Measurements from ENCODE around the gene HOXD12.
A peak's percentile ranks its signal among the peaks of the same experiment; 100 is the strongest.

Gene HOXD12
- total RNA-seq, result 0 reads per million in 2 donors

GRCh38 chr2:176099728-176100546 is at the start of gene HOXD12:
Gene HOXD12, plus strand, starts transcription at chr2:176099795. Its CDS starts 7 bp downstream, at chr2:176099802.
- no peak for DNase-seq

DNA sequence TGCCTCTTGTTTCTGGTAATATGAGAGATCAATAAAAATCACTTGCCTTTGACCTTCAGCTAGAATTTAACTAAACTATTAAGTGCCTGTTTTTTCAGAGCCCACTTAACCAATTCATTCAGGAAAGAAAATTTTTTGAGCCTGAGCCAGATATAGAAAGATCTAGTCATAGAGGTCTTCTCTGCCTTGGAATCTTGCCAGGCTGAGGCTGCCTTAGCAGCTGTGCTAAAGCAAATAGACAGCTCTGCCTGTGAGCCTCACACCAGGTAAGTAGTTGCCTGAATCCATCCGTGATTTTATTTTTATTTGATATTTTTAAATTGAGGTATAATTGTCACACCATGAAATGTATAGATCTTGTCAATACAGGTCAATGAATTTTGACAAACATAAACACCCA is 43.2 kb upstream of the HOXD12 start:
- DNase-seq, result no peak

- peak in 1 of 5 experiments; percentile 78 for DNase-seq
These were observed 35.6 kb upstream of the HOXD12 start for GRCh38 chr2:176063958-176064357.

DNA sequence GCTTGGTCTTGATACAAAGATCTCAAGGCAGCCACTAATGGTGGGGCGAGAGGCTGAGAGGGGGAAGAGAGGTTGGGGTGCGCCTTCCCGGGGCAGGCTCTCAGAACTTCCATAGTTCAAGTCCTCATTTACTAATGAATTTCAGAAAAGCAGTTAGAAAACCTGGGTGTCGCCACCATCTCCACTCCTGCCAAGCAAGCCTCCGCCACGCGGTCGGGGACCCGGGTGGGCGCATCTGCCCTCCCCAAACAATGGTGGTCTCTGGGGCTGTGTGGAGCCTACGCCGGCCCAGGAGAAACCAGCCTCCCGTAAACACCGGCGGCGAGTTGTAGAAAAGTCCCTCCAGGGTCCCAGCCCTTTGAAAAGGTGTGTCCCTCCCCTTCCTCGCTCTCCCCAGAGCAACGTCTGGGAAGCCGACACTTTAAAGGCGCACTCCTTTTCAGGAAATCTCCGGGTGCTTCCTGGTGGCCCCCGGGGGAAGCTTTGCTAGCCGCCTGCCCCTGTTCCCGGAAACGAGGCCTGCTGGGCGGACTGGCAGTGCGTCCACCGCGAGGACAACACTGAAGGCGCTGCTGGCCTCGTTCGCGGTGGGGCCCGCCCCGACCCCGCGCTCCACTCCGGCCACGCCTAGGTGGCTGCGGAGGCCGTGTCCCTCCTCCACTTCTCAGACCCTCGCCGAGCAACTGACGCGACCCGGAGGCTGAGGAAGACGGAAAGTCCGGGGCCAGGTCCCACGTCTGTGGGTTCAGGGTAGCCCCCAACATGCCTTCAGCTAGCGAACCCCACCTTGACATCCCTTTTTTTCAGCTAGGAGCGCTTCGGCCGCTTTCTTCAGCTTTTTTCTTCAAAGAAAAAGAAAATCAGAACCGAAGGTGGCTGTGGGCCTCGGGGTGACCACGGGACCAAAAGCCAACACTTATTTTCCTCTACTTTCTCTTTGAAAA is 32.7 kb upstream of the HOXD12 start:
- DNase-seq, result no peak

- DNase-seq, result no peak
These were observed 31.8 kb upstream of the HOXD12 start for GRCh38 chr2:176067589-176068418.

- DNase-seq, result no peak
These were observed 31.2 kb upstream of the HOXD12 start for GRCh38 chr2:176068419-176068832.

DNA sequence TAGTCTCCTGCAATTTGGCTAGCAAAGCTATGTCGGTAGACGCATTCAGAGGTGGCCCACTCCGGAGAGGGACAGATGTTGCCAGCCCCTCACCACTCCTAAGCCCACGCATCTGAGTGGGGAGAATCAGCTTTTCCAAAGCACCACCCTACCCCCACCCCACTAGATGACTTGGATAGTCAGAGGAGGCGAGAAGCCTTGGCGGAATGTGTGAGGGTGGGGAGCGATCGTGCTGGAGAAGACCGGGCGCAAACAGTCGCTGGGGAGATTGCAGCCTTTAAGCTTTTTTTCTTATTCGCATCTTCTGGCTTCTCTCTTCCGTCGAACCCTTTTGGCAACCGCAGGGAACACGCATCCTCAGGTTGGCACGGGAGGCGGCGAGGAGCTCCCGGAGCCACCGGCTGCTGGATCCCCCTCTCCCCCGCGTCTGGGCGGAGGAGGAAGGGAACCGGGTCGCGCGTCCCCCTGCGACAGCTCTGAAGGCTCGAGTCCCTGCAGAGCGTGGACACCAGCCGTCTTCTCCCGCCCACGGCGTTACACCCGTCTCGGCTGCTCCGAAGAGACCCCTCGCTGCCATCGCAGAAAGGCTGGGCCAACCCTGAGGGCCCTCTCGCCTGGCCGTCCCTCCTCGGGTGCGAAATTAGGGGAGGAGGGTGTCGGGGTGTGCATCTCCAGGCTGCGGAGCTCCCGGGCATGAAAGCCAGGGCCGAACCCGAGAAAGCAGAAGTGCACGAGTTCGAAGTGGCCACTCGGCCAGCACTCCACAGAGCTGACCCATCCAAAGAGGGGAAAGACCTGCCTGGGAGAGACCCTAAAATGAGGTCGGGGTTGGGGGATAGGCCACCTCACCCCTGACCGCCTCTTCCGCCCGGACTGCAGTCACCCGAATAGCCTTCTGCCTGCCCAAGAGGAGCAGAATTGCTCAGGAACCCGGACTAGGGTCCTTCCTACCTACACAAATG is 28.0 kb upstream of the HOXD12 start:
- no peak for DNase-seq

DNA sequence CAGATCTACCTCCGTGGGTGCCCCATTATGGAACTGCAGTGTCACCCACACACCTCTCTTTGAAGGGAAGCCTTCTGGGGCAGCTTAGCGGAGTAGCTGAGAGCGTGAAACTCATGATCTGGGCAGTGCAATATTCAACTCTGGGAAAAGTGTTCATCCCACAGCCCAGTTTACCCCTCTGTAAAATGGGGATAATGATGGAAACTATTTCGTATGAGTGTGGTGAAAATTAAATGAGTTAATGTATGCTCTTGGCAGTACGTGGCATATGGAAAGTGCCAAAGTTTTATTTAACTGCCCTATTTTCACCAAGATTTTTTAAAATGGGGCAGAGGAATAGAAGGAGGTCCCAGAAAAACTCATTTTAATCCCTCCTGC is 27.3 kb upstream of the HOXD12 start:
- no peak for DNase-seq

- no peak for DNase-seq
These were observed 26.4 kb upstream of the HOXD12 start for GRCh38 chr2:176072951-176073904.

- no peak for DNase-seq
These were observed 24.6 kb upstream of the HOXD12 start for GRCh38 chr2:176074919-176075425.

GRCh38 chr2:176075481-176075880 is 24.1 kb upstream of the HOXD12 start:
- no peak for DNase-seq

- DNase-seq, result no peak
These were observed 23.5 kb upstream of the HOXD12 start for GRCh38 chr2:176076063-176076462.

- no peak for DNase-seq
These were observed 22.8 kb upstream of the HOXD12 start for GRCh38 chr2:176076796-176077195.

DNA sequence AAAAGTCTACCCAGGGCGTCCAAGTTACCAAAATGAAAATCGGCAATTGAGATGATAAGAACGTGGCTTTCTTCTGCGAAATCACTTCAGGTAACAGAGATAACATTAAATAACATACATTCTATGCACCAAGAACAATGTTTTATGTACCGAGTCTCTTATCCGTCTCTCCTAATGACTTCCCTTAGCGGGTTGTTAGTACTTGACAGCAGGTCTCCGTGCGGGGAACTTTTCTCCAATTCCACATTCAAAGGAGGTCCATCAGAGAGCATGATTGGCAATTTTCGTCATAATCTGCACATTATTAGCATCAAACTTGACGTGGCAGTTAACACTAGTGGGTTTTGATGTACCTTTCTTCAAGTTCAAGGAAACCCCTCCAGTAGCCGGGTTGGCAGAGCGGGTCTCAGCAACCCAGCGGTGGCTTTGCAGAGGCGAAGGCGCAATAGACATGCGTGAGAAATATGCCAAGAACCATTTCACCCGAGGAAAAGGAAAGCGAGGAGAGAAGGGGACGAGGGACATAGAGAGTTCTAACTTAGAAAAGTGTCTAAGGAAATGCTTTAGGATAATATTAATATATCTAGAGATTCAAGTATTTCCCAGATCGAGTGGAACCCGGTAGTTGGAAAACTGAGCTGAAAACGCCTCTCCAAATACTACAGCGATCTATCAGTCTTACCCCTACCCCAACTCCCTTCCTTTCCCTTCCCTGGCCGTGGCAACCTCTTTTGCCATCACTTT is 20.9 kb upstream of the HOXD12 start:
- no peak for DNase-seq

- DNase-seq, result no peak
These were observed 20.2 kb upstream of the HOXD12 start for GRCh38 chr2:176079285-176079830.

DNA sequence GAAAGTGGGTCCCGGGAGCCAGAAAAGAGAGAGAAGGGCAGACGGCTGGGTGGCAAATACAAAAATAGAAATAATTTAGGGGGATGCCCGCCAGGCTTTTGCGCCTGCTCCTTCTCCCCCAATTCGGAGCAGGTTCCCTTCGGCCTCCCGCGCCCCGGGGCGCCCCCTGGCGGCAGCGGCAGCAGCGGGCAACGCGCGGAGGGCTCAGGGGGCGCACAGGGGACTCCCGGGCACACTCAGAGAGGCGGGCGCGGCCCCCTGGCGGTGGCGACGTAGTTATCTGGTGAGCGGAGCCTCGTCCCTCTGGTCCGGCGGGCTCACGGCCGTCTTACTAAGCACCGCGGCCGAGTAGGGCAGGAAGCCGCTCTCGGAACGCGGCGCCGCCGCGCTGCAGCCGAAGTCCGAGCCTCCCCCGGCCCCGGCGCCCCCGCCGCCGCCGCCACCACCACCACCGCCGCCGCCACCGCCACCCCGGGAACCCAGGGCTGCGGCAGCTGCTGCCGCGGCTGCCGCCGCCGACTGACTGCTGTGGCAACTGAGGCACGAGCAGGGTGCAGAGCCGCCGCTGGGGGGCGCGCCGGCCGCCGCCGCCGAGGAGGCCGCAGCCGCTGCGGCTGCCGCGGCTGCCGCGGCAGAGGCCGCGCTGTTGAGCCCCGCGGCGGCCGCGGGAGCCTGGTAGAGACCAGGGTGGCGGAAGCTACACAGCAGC is 19.6 kb upstream of the HOXD12 start:
- no peak for DNase-seq

DNA sequence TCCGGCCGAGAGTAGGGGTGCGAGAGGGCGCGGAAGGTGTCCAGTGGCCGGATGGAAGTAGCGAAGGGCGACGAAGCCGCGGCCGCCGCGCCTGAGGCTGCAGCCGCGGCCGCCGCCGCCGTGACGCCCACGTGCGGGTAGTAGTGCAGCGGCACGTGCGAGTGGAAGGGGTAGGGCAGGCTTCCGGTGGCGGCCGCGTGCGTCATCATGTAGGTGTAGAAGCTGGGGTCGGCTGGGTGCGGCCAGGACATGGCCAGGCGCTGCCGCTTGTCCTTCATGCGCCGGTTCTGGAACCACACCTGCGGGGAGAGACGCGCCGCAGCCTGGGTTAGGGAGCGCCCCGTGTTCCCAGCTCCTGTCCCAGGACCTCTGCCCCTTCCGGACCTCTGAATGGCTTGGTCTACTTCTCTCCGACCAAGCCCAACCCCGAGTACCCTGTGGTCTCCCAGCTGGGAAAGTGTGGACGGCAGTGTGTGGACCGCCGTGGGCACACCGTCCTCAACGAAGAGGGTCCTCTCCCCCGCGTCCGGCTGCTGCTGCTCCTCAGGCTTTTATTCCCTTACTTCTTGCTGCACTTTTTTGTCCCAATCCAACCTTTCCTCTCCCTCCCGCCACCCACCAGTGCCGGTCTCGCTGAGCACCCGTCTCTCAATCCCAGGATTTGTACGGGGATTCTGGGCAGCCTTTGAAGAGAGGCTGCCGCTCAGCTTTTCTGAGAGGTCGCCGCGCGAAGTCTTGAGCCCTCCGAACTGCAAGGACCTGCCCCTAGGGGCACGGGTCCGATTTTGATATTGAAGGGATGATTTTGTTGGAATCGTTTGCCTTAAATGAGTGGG is 18.8 kb upstream of the HOXD12 start:
- no peak for DNase-seq

Measured in T-helper 2 cell (primary cell).